HG03432 (cell line): ENCODE measurements around the gene CYP4F2.
"Not testable (repeated sequence)": the region's sequence is repeated elsewhere in the genome, so short reads cannot be mapped to it uniquely, and the experiment has no call there.

Experiments
- ATAC-seq: cut with Tn5 transposase; IDR thresholded peaks from one replicate; pipeline ENCODE4 v1.9.1; 2021; ENCODE audit warnings: mild to moderate bottlenecking, moderate library complexity; ENCODE audit not compliant: unreplicated experiment

The CYP4F2 gene

GRCh38 chr19:15900504-15900903 is 2.6 kb upstream of the CYP4F2 start:
- no peak for ATAC-seq

GRCh38 chr19:15900032-15900431 is 2.2 kb upstream of the CYP4F2 start:
- ATAC-seq = not testable (repeated sequence)

GRCh38 chr19:15899561-15899960 is 1.7 kb upstream of the CYP4F2 start:
- ATAC-seq = not testable (repeated sequence)

DNA sequence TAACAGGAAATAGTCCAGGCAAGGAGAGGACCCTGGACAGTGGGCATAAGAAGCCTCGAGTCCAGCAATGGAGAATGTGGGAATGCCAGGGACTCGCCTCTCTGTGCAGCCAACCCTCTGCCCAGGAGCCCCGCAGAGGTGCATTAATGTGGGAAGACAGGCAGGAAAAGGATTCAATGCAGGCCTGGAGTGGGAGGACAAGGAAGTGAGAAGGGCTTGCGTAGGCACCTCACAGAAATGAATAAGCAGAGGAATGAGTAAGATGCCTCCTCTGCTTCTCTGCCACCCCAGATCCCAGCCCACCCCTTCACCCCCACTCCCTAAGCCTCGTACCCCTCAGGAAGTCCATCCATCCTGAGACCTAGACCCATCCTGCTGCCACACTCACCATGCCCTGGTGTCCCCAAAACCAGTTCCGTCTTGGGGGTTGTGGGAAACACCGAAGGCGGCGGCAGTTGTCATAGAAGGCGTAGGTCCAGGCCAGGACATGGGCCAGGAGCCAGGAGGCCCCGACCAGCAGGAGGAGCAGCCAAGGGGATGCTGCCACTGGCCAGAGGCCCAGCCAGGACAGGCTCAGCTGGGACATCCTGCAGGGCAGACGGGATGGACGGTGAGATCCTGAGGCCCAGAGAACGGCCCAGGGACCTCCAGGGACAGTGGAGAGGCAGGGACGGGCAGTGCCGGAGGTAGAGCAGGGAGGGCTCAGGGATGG is 692 bp downstream of the CYP4F2 start:
- no peak for ATAC-seq

DNA sequence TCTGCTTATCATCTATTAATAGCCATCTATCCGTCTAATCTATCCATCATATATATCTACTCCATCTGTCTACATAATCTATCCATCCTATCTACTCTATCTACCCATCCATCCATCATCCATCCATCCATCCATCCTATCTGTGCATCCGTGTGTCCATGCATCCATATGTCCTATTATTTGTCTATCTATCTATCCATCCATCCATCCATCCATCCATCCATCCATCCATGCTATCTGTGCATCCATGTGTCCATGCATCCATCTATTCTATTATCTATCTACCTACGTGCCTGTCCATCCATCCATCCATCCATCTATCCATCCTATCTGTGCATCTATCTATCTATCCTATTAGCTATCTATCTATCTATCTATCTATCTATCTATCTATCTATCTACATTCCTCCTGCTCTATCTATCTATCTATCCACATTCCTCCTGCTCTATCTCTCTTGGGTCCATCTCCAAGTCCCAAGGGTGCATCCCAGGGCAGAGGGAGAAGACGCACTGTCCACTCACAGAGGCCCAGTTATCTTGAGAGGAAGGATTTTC is 1.9 kb downstream of the CYP4F2 start:
- ATAC-seq = no peak

GRCh38 chr19:15894359-15894758 is 3.5 kb downstream of the CYP4F2 start:
- ATAC-seq = no peak

DNA sequence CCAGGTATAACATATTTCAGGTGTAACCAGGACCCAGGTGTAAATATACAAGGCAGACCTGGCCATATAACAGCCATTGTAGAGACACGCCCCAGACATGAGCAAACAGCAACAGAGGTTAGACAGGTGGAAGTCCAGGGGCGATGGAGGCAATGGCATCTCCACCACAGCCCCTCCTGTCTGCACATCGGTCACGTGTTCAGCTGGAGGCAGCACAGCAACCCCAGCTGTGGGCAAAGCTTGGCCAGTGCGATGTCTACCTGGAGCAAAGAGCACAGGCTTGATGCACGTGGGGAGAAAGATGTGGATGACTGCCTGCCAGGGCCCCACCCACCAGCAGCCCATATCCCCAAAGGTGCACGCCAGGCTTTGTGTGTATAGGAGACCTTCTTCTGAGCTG is 4.4 kb downstream of the CYP4F2 start:
- no peak for ATAC-seq

- ATAC-seq = no peak
These were observed 5.9 kb downstream of the CYP4F2 start for GRCh38 chr19:15892012-15892411.

GRCh38 chr19:15891434-15891833 is 6.4 kb downstream of the CYP4F2 start:
- ATAC-seq = no peak

DNA sequence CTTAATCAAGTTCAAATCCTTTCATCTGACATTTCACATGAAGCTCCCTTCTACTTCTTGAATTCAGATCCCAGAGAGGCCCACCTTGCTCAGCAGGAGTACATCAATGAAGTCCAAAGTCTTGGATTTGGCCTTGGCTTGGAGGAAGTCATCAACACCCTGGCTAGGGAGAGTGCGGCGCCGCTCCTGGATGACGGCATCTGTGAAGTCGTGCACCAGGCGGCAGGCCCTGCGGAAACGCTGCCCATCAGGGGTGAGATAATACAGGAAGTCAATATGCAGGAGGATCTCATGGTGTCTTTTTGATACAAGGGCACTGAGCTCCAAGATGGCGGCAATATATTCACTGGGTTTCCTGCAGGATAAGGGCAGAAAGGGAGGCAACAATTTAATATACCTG is 8.5 kb downstream of the CYP4F2 start:
- ATAC-seq = not testable (repeated sequence)

DNA sequence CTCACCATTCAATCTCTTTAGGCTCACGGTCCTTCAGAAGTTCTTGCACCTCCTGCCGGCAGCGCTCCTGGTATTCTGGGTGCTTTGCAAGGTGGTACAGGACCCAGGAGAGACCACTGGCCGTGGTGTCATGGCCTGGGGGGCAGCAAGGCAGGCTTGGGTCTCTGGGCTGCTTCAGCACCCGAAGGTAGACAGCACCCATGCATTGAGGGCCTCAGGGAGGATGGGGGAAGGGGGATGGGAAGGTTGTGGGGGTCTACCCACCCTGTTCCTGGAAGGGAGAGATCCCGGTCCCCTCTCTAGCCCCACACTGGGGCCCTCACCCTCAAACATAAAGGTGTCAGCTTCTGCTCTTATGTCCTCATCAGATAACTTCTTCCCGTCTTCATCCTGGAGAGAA is 12.0 kb downstream of the CYP4F2 start:
- no peak for ATAC-seq

DNA sequence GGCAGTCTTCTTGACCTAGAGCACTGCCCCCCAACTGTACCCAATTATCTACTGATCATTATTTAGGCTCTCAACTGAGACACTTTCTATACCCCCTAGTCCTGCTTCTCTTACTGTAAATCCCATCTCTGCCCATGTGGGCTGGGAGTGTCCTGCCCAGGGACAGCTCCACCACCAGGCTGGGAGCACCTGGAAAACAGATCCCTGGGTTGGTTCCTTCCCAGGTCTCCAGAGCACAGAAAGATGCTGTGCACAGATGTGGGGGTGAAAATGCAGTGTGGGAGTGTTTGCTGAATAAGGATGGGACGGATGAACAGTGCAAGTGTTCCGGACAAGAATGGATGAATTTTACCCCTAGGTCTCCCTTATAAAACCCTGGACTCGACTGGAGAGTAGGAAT is 12.7 kb downstream of the CYP4F2 start:
- no peak for ATAC-seq

GRCh38 chr19:15883329-15883728 is 14.5 kb downstream of the CYP4F2 start:
- ATAC-seq = not testable (repeated sequence)

DNA sequence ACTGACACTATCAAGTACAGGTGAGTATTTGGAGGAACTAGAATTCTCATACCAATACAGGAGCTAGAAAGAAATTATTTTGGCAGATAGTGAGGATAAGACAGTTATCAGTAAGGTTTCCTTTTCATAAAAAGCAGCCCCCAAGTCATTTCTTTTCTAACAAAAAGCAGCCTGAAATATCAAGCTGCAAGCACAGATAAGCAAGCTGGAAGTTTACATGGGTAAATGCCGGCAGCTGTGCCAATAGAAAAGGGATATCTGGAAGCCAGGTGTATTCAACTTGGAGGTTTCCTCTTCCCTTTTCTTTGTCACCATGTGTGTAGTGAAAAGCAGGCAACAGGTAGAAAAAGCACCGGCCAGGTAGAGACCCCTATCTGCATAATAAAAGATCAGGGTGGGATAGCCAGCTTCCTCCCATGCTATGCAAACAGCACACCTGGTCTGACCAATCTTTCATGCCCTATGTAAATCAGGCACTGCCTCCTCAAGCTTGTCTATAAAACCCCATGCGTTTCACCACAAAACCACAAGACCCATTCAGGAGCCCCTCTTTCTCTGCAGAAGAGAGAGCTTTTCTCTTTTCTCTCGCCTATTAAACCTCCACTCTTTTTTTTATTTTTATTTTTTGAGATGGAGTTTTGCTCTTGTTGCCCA is 22.9 kb downstream of the CYP4F2 start:
- ATAC-seq = no peak

- not testable (repeated sequence) for ATAC-seq
These were observed 24.1 kb downstream of the CYP4F2 start for GRCh38 chr19:15873771-15874170.

DNA sequence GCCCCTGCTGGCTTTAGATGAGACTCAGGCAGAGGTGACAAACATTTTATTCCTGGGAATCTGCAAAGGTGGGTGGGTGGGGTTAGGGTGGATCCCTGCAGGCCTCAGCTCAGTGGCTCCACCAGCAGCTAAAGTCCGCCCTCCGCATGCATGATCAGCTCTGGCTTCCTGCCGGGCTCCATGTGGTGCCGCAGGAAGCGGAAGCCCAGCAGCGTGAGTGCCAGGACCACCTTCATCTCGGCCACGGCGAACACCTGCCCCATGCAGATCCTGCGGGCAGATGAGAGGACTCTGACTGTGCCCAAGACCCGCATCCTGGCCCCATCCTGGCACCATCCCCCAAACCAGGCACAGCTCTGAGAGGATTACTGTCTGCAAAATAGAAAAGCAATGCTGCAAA is 26.3 kb downstream of the CYP4F2 start:
- no peak for ATAC-seq

GRCh38 chr19:15869873-15870272 is 28.0 kb downstream of the CYP4F2 start:
- no peak for ATAC-seq

- no peak for ATAC-seq
These were observed 28.7 kb downstream of the CYP4F2 start for GRCh38 chr19:15869109-15869555.

DNA sequence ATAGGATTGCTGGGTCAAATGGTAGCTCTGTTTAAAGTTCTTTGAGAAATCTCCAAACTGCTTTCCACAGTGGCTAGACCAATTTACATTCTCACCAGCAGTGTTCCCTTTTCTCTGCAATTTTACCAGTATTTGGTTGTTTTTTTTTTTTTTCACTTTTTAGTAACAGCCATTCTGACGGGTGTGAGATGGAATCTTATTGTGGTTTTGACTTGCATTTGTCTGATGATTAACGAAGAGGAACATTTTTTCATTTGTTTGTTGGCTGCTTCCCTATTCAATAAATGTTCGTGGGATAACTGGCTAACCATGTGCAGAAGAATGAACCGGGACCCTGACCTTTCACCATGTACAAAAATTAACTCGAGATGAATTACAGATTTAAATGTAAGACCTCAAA is 31.2 kb downstream of the CYP4F2 start:
- ATAC-seq = no peak

- no peak for ATAC-seq
These were observed 33.0 kb downstream of the CYP4F2 start for GRCh38 chr19:15864824-15865223.

DNA sequence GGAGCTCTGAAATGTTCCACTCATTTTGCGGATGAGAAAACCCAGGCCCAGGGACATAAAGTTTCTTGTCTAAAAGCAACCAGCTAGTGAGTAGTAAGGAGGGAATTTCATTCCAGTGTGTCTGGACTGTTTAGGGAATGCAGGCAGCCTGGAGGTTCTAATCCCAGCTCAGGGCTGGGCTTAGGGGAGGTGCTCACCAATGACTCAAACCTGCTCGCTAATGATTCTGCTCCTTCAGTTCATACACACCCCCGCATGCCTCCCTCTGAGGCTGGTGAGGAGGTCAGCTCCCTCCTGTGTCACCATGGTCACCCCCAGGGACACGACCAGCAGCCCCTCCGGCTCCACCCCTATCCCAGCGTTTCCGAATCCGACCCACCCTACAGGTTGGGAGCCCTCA is 34.6 kb downstream of the CYP4F2 start:
- no peak for ATAC-seq

DNA sequence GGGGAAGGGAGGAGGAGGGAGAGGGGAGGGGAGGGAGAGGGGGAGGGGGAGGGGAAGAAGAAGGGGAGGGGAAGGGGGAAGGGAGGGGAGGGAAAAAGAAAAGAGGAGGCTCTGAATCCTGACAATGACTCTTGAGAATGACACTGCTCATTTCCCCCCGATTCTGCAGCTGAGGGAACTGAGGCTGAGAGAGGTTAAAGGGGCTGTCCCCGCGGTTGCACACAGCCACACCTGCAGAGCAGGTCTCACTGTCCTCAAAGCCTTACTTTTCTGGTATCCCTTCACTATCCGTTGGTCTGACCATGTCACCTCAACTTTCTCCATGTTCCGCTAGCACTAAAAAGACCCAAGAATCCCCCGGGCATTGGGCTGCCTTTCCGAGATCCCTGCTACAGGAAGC is 35.4 kb downstream of the CYP4F2 start:
- ATAC-seq = no peak
